ENCODE data around the gene RGR.
A peak's percentile ranks its signal among the peaks of the same experiment; 100 is the strongest.

RGR gene

GRCh38 chr10:84302223-84302622 lies 57.4 kb downstream of the RGR start:
- DNase-seq, result no peak

- DNase-seq, result no peak
These were observed 62.0 kb downstream of the RGR start for GRCh38 chr10:84306751-84307384.

- no peak for DNase-seq
These were observed 63.2 kb downstream of the RGR start for GRCh38 chr10:84308021-84308420.

- DNase-seq, result peak; percentile 64
These were observed 63.8 kb downstream of the RGR start for GRCh38 chr10:84308481-84309304.
